ENCODE data around the gene FZD8.
A peak's percentile ranks its signal among the peaks of the same experiment; 100 is the strongest.

The FZD8 gene

GRCh38 chr10:35608328-35608672 lies 33.8 kb downstream of the FZD8 start:
- H3K4me3 ChIP-seq (ENCODE audit: control insufficient read depth, low read depth, low read length) = no peak overlapping the region; the same call in 1 of the 2 replicates
- no peak for TF ChIP-seq CTCF (IDR thresholded peaks at IDR 0.05; ENCODE audit: control insufficient read depth, insufficient read depth, low read depth, low read length, missing control alignments)
- DNase-seq (ENCODE audit: low read depth) = no peak

- DNase-seq (ENCODE audit: low read depth) = no peak
- peak overlapping the region; percentile 41 for H3K4me3 ChIP-seq (ENCODE audit: control insufficient read depth, low read depth, low read length)
- TF ChIP-seq CTCF (IDR thresholded peaks at IDR 0.05; ENCODE audit: control insufficient read depth, insufficient read depth, low read depth, low read length, missing control alignments) = no peak
Observed at GRCh38 chr10:35607475-35608327, 34.4 kb downstream of the FZD8 start.

GRCh38 chr10:35606430-35606829 lies 35.7 kb downstream of the FZD8 start:
- DNase-seq (ENCODE audit: low read depth) = no peak
- no peak for TF ChIP-seq CTCF (IDR thresholded peaks at IDR 0.05; ENCODE audit: control insufficient read depth, insufficient read depth, low read depth, low read length, missing control alignments)

GRCh38 chr10:35605191-35605590 lies 36.9 kb downstream of the FZD8 start, which contains the start of gene GJD4:
GJD4 (plus strand) TSS chr10:35605341; CDS start chr10:35605568, 227 bp downstream.
- DNase-seq (ENCODE audit: low read depth) = no peak
- H3K4me3 ChIP-seq (ENCODE audit: control insufficient read depth, low read depth, low read length) = no peak within 1 kb of the TSS
- TF ChIP-seq CTCF (IDR thresholded peaks at IDR 0.05; ENCODE audit: control insufficient read depth, insufficient read depth, low read depth, low read length, missing control alignments) = no peak

More at GRCh38 chr10:35606430-35606829, 35.7 kb downstream of the FZD8 start:
- H3K4me3 ChIP-seq (ENCODE audit: control insufficient read depth, low read depth, low read length) = no peak overlapping the region

- no peak for DNase-seq (ENCODE audit: low read depth)
- H3K4me3 ChIP-seq (ENCODE audit: control insufficient read depth, low read depth, low read length) = no peak overlapping the region
- TF ChIP-seq CTCF (IDR thresholded peaks at IDR 0.05; ENCODE audit: control insufficient read depth, insufficient read depth, low read depth, low read length, missing control alignments) = peak; percentile 37
Observed at GRCh38 chr10:35600193-35600592, 41.9 kb downstream of the FZD8 start.

- TF ChIP-seq CTCF (IDR thresholded peaks at IDR 0.05; ENCODE audit: control insufficient read depth, insufficient read depth, low read depth, low read length, missing control alignments) = peak; percentile 54
- no peak overlapping the region for H3K4me3 ChIP-seq (ENCODE audit: control insufficient read depth, low read depth, low read length)
- no peak for DNase-seq (ENCODE audit: low read depth)
Observed at GRCh38 chr10:35598379-35598778, 43.7 kb downstream of the FZD8 start.
